K562 (cell line): ENCODE measurements around the gene AP4E1.

Source experiments
- NR1H2 ChIP-seq: sonication (generic); formaldehyde crosslinking; IDR thresholded peaks from 2 replicates; pipeline ENCODE4 v1.4.0; 2020; ENCODE audit warnings: mild to moderate bottlenecking, missing genetic modification reagents
- TF ChIP-seq, protein P1 (sequence below): sonication (generic); formaldehyde crosslinking; IDR thresholded peaks from 2 replicates; pipeline ENCODE4 v1.8.0; 2022; ENCODE audit warnings: mild to moderate bottlenecking, low read depth, missing genetic modification reagents

DNA sequence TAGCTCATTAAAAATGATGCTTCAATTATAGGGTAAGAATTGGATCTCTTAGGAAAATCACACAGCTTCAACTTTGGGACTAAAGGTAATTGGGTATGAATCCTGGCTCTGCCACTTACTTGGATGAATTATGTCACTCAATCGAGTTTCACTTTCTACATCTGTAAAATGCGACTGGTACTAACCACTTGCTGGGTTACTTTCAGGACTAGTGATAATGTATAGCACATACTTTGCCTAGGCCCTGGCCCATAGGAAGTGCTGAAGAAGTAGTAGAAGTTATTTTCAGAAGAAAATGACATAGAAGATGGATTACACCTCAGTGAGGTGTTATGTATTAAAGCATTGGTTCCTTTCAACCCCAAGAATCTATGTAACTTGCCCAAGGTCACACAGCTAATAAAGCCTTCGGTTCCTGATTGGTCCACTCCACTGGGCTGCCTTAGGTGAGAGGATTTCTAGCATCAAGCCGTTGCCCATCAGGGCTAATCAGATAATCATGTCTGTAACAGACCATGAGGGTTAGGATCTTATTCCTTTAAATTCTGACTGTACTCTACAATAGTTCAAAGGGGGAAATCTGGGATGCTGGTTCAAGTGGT is 29.4 kb upstream of the AP4E1 start:
- TF ChIP-seq, protein P1, sequence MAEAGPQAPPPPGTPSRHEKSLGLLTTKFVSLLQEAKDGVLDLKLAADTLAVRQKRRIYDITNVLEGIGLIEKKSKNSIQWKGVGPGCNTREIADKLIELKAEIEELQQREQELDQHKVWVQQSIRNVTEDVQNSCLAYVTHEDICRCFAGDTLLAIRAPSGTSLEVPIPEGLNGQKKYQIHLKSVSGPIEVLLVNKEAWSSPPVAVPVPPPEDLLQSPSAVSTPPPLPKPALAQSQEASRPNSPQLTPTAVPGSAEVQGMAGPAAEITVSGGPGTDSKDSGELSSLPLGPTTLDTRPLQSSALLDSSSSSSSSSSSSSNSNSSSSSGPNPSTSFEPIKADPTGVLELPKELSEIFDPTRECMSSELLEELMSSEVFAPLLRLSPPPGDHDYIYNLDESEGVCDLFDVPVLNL (CRISPR knock-in tag): no peak
- TF ChIP-seq NR1H2: no peak
